GM19328 (cell line): ENCODE results near the gene FBXO15.

Experiments
- ATAC-seq: cut with Tn5 transposase; IDR thresholded peaks from one replicate; pipeline ENCODE4 v1.9.1; 2021; ENCODE audit warnings: mild to moderate bottlenecking, moderate library complexity; ENCODE audit not compliant: unreplicated experiment

The FBXO15 gene

DNA sequence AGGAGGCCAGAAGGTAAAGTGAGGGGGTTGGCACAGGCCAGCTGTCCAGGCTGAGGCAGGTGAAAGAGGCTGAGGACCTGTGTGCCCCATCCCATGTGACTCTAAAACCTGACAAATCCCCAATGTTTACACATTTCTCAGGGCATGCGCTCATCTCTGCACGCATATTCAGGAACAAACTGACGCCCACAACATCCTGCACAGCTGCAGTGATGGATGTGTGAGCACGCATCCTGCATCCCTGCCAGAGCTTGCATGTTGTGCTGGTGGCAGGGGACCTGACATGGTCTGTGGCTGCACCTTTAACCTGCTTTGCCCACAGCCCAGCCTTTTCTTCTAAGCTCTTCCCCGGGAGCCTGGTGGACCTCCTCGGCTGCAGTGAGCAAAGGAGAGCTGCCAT is 83.1 kb downstream of the FBXO15 start:
- peak; percentile 66 for ATAC-seq

DNA sequence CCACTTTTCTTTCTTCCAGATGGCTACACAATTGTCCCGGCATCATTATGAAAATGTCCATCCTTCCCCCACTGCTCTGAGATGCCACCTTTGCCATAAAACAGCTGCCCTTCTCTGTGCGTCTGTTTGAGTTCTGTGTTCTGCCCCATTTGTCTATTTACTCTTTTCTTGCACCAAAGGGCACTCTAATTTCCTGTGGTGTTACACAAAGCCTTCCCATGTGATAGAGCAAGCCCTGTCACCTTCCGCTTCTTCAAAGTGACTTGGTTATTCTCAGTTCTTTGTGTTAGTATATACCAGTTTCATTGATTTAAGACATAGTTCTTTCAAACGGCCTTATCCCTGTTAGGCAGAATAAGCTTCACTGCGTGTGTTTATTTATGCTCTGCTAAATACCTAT is 84.1 kb downstream of the FBXO15 start:
- no peak for ATAC-seq

DNA sequence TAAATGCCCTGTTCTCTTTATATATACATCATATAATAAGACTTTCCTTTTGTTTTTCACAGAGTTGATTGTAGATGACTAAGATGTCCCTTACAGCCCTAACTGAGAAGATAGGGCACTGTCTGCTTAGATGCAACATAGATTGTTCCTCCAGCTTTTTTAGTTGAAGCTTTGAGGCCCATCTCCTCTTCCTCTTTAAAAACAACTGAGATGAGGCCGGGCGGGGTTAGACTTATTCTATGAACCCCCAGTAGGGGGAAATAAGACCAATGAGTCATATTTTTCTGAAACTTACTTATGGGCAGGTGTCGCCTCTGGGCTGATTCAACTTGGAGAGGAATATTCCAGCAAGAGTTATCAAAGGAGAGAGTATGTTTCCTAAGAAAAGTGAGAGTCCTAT is 84.6 kb downstream of the FBXO15 start:
- no peak for ATAC-seq

DNA sequence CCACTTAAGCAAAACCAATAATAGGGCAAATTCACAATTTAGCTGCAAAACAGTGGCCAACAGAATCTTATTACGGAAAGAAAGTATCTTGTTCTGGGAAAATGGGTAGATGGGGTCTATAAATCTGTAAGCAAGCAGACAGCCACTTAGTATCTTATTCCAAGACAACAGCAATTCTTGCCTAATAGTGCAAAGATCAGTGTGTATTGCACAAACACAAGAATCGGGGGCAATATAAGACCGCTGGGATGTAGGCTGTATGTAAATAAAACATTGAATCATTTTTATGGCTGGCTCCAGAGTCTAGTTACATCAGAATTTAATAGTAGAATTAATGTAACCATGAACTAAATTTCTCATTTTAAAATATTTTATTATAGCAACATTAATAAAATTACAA is 85.6 kb downstream of the FBXO15 start:
- ATAC-seq, result no peak

DNA sequence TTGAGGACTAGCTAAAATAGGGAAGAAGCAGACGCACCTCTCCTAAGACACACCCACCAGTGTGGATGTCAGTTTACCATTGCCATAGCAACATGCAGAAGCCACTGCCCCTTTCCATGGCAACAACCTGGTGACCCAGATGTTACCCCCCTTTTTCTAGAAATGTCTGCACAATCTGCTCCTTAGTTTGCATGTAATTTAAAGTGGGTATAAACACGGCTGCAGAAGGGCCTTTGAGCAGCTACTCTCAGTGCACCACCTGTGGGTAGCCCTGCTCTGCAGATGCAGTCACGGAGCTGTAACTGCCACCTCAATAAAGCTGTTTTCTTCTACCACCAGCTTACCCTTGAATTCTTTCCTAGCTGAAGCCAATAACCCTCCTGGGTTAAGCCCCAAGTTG is 87.1 kb downstream of the FBXO15 start:
- ATAC-seq, result no peak

DNA sequence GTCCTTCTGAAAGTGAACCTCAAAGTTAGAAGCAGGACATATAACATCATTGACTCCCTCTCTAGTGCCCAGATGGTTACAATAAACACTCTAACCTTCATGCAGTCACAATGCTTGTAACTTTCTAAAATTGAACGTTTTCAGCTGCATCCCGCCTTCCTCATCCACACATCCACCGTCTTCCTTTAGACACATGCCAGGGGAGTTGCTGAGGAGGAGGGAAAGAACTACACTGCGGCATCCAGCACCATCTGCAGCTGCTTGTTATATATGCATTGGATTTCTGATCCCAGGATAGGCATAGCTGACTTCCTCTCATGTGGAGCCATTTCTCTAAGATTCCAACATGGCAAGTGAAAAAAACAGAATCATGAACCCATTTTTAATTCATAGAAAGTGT is 96.8 kb downstream of the FBXO15 start:
- ATAC-seq, result no peak

DNA sequence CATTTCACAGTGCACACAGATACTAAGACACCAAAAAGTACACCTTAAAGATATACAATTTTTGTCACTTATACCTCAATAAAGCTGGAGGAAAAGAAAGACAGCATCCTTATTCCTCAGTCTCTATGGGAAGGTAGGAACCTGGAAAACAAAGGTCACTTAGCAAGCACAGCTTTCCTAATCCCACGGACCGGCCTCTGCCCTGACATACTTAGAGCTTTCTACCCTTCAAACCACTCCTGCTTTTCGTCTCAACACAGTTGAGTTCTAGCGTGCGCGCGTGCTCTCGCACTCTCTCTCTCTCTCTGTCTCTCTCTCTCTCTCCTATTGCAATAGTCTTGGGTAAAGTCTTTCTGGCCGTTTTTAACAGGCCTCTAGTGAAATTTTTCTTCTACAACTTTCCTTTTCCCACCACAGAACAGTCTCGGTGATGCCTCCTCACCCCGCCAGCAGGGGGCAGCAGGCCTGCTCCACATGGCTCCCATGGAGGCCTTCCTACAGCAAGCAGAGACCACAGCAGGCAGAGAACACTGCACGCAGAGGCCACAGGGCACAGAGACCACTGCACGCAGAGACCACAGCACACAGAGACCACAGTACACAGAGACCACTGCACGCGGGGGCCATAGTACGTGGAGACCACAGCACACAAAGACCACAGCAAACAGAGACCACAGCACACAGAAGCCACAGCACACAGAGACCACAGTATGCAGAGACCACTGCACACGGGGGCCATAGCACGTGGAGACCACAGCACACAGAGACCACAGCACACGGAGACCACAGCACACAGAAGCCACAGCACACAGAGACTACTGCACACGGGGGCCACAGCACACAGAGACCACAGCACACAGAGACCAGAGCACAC is 106.9 kb downstream of the FBXO15 start:
- peak; percentile 90 for ATAC-seq

DNA sequence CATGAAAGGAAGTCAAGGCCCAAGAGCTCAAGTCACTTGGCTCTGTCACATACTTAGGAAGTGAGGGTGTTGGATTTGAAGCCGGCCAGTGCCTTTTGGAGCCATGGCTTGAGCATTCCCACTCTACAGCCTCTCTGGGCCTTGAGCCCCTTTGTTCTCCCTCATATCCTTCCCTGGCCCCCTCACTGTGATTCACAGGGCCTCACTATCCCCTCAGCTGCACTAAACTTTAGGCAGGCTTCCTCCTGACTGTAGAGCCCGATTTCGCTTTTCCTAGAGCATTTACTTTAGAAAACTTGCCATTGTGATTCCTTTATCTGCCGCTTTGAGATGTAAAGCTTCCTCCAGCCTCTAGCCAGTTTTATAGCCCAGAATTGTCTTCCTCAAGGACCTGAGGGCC is 107.6 kb downstream of the FBXO15 start:
- ATAC-seq, result no peak

DNA sequence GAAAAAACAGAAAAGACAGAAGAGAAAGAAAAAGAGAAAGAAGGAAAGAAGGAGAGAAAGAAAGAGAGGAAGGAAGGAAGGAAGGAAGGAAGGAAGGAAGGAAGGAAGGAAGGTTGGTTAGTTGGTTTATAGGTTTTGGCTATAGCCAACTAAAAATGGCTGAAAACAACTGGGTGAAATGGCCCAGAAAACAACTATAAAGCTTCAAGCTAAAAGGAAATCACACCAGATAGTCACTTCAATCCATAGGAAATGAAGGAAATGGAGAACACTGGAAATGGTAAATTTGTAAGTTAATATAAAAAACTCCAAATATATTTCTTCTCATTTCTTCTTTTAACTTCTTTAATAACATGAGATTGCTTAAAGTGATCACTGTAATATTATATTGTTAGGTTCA is 118.5 kb downstream of the FBXO15 start:
- ATAC-seq, result no peak
